Ishikawa (cell line): ENCODE data around the gene EXD2.
A peak's percentile ranks its signal among the peaks of the same experiment; 100 is the strongest.

Experiments used
- CEBPB ChIP-seq: IDR thresholded peaks from 2 replicates; pipeline ENCODE4 v1.6.1; 2012
- CREB1 ChIP-seq: IDR thresholded peaks from 2 replicates; pipeline ENCODE4 v1.6.1; 2012; ENCODE audit warnings: low read depth
- EGR1 ChIP-seq: IDR thresholded peaks from 2 replicates; pipeline ENCODE4 v1.6.1; 2012
- EP300 ChIP-seq: IDR thresholded peaks from 2 replicates; pipeline ENCODE4 v1.6.1; 2012; ENCODE audit warnings: borderline replicate concordance
- FOXM1 ChIP-seq: IDR thresholded peaks from 2 replicates; pipeline ENCODE4 v1.6.1; 2012; ENCODE audit warnings: low read depth, borderline replicate concordance
- RAD21 ChIP-seq: IDR thresholded peaks from 2 replicates; pipeline ENCODE4 v1.6.1; 2012; ENCODE audit warnings: low read depth
- REST ChIP-seq: IDR thresholded peaks from 2 replicates; pipeline ENCODE4 v1.6.1; 2012; ENCODE audit warnings: low read depth, mild to moderate bottlenecking
- TAF1 ChIP-seq: IDR thresholded peaks from 2 replicates; pipeline ENCODE4 v1.6.1; 2012; ENCODE audit warnings: low read depth, mild to moderate bottlenecking
- TCF12 ChIP-seq: IDR thresholded peaks from 2 replicates; pipeline ENCODE4 v1.6.1; 2012; ENCODE audit warnings: low read depth
- TEAD4 ChIP-seq: IDR thresholded peaks from 2 replicates; pipeline ENCODE4 v1.6.1; 2012
- YY1 ChIP-seq: IDR thresholded peaks from 2 replicates; pipeline ENCODE4 v1.6.1; 2012; ENCODE audit warnings: low read depth
- ZBTB7A ChIP-seq: IDR thresholded peaks from 2 replicates; pipeline ENCODE4 v1.6.1; 2012; ENCODE audit warnings: low read depth
- TF ChIP-seq, protein P1 (sequence below): IDR thresholded peaks from 2 replicates; pipeline ENCODE4 v1.6.1; 2012
- TF ChIP-seq, protein P2 (sequence below): IDR thresholded peaks from 2 replicates; pipeline ENCODE4 v1.6.1; 2012

EXD2 gene

DNA sequence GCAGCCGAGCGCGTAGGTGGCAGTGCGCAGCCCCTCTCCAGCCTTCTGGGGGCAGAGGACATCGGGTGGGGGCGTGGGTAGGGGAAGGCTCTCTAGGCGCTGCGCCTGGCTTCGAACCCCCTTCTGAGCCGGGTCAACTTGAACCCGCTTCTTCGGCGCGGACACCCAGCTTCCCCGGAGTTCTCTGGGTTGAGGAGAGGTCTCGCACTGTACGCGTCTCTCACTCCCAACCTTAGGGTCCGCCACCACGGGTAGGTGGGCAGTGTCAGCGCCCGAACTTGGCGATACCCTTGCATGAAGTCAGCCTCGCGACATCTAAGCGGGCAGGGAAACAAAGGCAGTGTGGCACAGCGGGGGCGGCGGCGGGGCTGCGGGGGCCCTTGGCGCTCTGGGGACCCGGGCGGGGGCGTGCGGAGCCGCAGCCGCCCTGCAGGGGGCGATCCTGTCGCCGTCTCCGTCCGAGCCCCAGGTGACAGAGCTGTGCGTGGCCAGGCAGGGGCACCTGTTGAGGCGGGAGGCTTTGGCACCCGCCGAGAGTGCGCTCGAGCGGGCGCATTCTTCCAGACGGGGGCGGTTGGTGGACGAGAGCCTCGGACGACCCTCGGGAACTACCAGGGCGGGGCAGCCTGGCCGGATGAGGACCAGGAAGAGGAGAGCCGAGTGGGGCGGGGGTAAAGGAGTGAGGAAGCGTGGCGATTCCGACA, 69.7 kb downstream of the EXD2 start:
- TF ChIP-seq EP300 (no peak), RAD21 (peak; percentile 51), REST (no peak), CEBPB (no peak), TEAD4 (no peak), FOXM1 (no peak), ZBTB7A (peak; percentile 67; the same call in 1 of the 2 replicates), TAF1 (no peak)
- TF ChIP-seq, protein P1, sequence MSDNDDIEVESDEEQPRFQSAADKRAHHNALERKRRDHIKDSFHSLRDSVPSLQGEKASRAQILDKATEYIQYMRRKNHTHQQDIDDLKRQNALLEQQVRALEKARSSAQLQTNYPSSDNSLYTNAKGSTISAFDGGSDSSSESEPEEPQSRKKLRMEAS = no peak

- TF ChIP-seq YY1 = no peak
- no peak for TF ChIP-seq FOXM1
- TF ChIP-seq, protein P2, sequence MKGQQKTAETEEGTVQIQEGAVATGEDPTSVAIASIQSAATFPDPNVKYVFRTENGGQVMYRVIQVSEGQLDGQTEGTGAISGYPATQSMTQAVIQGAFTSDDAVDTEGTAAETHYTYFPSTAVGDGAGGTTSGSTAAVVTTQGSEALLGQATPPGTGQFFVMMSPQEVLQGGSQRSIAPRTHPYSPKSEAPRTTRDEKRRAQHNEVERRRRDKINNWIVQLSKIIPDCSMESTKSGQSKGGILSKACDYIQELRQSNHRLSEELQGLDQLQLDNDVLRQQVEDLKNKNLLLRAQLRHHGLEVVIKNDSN = no peak
- TF ChIP-seq TAF1 = no peak
- no peak for TF ChIP-seq EGR1
- no peak for TF ChIP-seq REST
- no peak for TF ChIP-seq CREB1
- no peak for TF ChIP-seq ZBTB7A
- no peak for TF ChIP-seq TEAD4
- TF ChIP-seq CEBPB = no peak
- TF ChIP-seq, protein P1 = no peak
- no peak for TF ChIP-seq RAD21
- TF ChIP-seq TCF12 = no peak
- TF ChIP-seq EP300 = no peak
These were observed 70.5 kb downstream of the EXD2 start for GRCh38 chr14:69261761-69262331.

- TF ChIP-seq EGR1 (no peak), ZBTB7A (no peak), CREB1 (no peak), EP300 (no peak), REST (no peak), TEAD4 (no peak)
- TF ChIP-seq, protein P1 = no peak
These were observed 71.2 kb downstream of the EXD2 start for GRCh38 chr14:69262516-69262915.

GRCh38 chr14:69263364-69263763, 72.1 kb downstream of the EXD2 start:
- TF ChIP-seq TAF1 (no peak), CREB1 (no peak), YY1 (no peak), REST (no peak), TCF12 (no peak)
